GM19468 (cell line): ENCODE data around the gene IQSEC3.

Experiments used
- ATAC-seq: cut with Tn5 transposase; IDR thresholded peaks from one replicate; pipeline ENCODE4 v1.9.1; 2021; ENCODE audit warnings: mild to moderate bottlenecking, moderate library complexity, moderate number of reproducible peaks; ENCODE audit not compliant: unreplicated experiment; ENCODE audit errors: extremely low read depth

IQSEC3 gene

GRCh38 chr12:105696-106095 is 39.1 kb downstream of the IQSEC3 start:
- ATAC-seq: no peak

GRCh38 chr12:106118-106591 is 39.6 kb downstream of the IQSEC3 start:
- peak; percentile 56 for ATAC-seq

- no peak for ATAC-seq
Observed at GRCh38 chr12:108594-108993, 42.0 kb downstream of the IQSEC3 start.

GRCh38 chr12:109446-109845 is 42.9 kb downstream of the IQSEC3 start:
- ATAC-seq: no peak

GRCh38 chr12:109872-110271 is 43.3 kb downstream of the IQSEC3 start:
- ATAC-seq: no peak

- ATAC-seq: no peak
Observed at GRCh38 chr12:111699-112493, 45.3 kb downstream of the IQSEC3 start.

- ATAC-seq: no peak
Observed at GRCh38 chr12:113347-113746, 46.8 kb downstream of the IQSEC3 start.

GRCh38 chr12:114626-115211 is 48.2 kb downstream of the IQSEC3 start:
- no peak for ATAC-seq

GRCh38 chr12:115518-115917 is 49.0 kb downstream of the IQSEC3 start:
- ATAC-seq: no peak

- no peak for ATAC-seq
Observed at GRCh38 chr12:115960-116915, 49.7 kb downstream of the IQSEC3 start.

GRCh38 chr12:117311-117710 is 50.7 kb downstream of the IQSEC3 start:
- ATAC-seq: no peak

GRCh38 chr12:117816-118345 is 51.3 kb downstream of the IQSEC3 start:
- ATAC-seq: no peak

GRCh38 chr12:118591-118990 is 52.0 kb downstream of the IQSEC3 start:
- no peak for ATAC-seq

GRCh38 chr12:120951-121350 is 54.4 kb downstream of the IQSEC3 start:
- no peak for ATAC-seq

GRCh38 chr12:121647-122046 is 55.1 kb downstream of the IQSEC3 start:
- no peak for ATAC-seq

GRCh38 chr12:125075-125474 is 58.5 kb downstream of the IQSEC3 start:
- ATAC-seq: no peak

GRCh38 chr12:125566-125965 is 59.0 kb downstream of the IQSEC3 start:
- no peak for ATAC-seq

- ATAC-seq: no peak
Observed at GRCh38 chr12:128079-128478, 61.5 kb downstream of the IQSEC3 start.

GRCh38 chr12:129001-129400 is 62.4 kb downstream of the IQSEC3 start:
- ATAC-seq: no peak

- ATAC-seq: no peak
Observed at GRCh38 chr12:130519-130918, 64.0 kb downstream of the IQSEC3 start.
